ENCODE data around the gene H6PD. TPM values are rescaled to one million over a fixed set of nuclear protein-coding genes. Genes with fewer than 3 reads are reported as not detected.

Gene H6PD
- total RNA-seq, 1 donor from 2014 or later = 37.0 TPM

- Mint-ChIP-seq H3K4me1 (ENCODE audit: low read depth) (peaks cover 20% of the 10 kb centered on the region), H3K27ac (ENCODE audit: unreplicated experiment) (no peak overlapping the region), H3K36me3 (ENCODE audit: low read depth) (peaks cover 2% of the 10 kb centered on the region), H3K27me3 (ENCODE audit: low read depth) (peaks cover 36% of the 10 kb centered on the region), H3K9me3 (ENCODE audit: low read depth) (no peaks in the 10 kb centered on the region), H3K4me3 (ENCODE audit: unreplicated experiment) (no peak overlapping the region)
- no peak for DNase-seq (ENCODE audit: low spot score)
- TF ChIP-seq CTCF (IDR thresholded peaks at IDR 0.05) = peak; percentile 91
Measured at GRCh38 chr1:9196129-9197040, 38.2 kb upstream of the H6PD start.

- Mint-ChIP-seq H3K4me3 (ENCODE audit: unreplicated experiment) (no peak overlapping the region), H3K9me3 (ENCODE audit: low read depth) (no peaks in the 10 kb centered on the region), H3K27ac (ENCODE audit: unreplicated experiment) (no peak overlapping the region), H3K27me3 (ENCODE audit: low read depth) (peaks cover 42% of the 10 kb centered on the region), H3K36me3 (ENCODE audit: low read depth) (peaks cover 2% of the 10 kb centered on the region), H3K4me1 (ENCODE audit: low read depth) (peaks cover 30% of the 10 kb centered on the region)
- no peak for DNase-seq (ENCODE audit: low spot score)
- TF ChIP-seq CTCF (IDR thresholded peaks at IDR 0.05) = no peak
Measured at GRCh38 chr1:9197186-9198099, 37.1 kb upstream of the H6PD start.

GRCh38 chr1:9198538-9199361 is 35.8 kb upstream of the H6PD start:
- H3K4me3 Mint-ChIP-seq (ENCODE audit: unreplicated experiment) = peak overlapping the region; percentile 67
- H3K4me1 Mint-ChIP-seq (ENCODE audit: low read depth) = peaks cover 34% of the 10 kb centered on the region
- peaks cover 2% of the 10 kb centered on the region for H3K36me3 Mint-ChIP-seq (ENCODE audit: low read depth)
- TF ChIP-seq CTCF (IDR thresholded peaks at IDR 0.05) = peak; percentile 51
- H3K27ac Mint-ChIP-seq (ENCODE audit: unreplicated experiment) = no peak overlapping the region
- peak; percentile 75 for DNase-seq (ENCODE audit: low spot score)
- H3K9me3 Mint-ChIP-seq (ENCODE audit: low read depth) = no peaks in the 10 kb centered on the region
- H3K27me3 Mint-ChIP-seq (ENCODE audit: low read depth) = peaks cover 53% of the 10 kb centered on the region

GRCh38 chr1:9200441-9200840 is 34.1 kb upstream of the H6PD start:
- H3K4me3 Mint-ChIP-seq (ENCODE audit: unreplicated experiment) = no peak overlapping the region
- TF ChIP-seq CTCF (IDR thresholded peaks at IDR 0.05) = no peak
- H3K27me3 Mint-ChIP-seq (ENCODE audit: low read depth) = peaks cover 61% of the 10 kb centered on the region
- H3K36me3 Mint-ChIP-seq (ENCODE audit: low read depth) = peaks cover 2% of the 10 kb centered on the region
- H3K27ac Mint-ChIP-seq (ENCODE audit: unreplicated experiment) = no peak overlapping the region
- no peaks in the 10 kb centered on the region for H3K9me3 Mint-ChIP-seq (ENCODE audit: low read depth)
- DNase-seq (ENCODE audit: low spot score) = no peak
- peaks cover 34% of the 10 kb centered on the region for H3K4me1 Mint-ChIP-seq (ENCODE audit: low read depth)

Data from chondrocyte (in vitro differentiated cells).